ENCODE results near the gene PRDM16.

Gene PRDM16

DNA sequence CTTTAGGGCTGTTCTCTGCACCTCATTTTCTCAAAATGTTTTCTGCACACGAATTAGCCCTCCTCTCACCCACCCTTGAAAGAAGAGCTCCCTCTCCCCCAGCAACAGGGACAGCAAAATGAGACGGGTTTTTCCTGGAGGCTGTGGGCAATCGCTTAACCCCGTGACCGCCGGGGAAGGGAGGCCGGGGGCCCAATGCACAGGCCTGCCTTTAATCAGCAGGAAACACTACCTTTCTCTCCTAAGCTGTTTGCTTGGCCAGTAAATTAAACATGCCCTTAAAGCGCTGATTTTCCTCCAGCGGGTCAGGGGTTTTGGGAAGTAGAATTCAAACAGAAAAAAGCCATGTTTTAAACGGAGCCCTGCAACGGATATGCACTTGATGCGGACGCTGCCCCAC is 114.4 kb downstream of the PRDM16 start:
- Mint-ChIP-seq H3K4me1 (ENCODE audit: low read depth in 2 of 2) (no peaks in the 10 kb centered on the region), H3K27ac (no peak overlapping the region), H3K9me3 (no peaks in the 10 kb centered on the region), H3K4me3 (no peak overlapping the region), H3K36me3 (ENCODE audit: insufficient read depth) (no peaks in the 10 kb centered on the region), H3K27me3 (peaks cover 20 to 43% of the 10 kb centered on the region in 2 donors)
- DNase-seq: no peak
- ATAC-seq (replicated peaks): no peak

DNA sequence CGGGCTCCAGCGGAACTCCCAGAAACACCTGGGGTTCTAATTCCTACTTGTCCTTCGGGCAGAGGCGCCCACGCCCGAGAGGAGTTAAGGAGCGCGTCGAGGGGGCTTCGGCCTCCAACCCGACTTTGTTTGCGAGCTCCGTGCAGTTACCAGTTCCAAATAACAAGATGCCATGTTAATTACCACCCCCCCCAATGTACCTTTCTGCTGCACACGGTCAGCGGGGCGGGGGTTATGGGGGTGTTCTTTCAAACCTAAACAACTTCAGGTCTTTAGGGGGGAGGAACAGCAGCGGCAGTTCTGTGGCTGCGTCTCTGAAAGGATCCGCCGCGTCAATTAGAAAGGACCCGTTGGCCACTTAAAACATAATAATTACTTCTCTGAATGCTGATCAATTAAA is 114.8 kb downstream of the PRDM16 start:
- no peaks in the 10 kb centered on the region for H3K9me3 Mint-ChIP-seq
- ATAC-seq (replicated peaks) (no peak), DNase-seq (no peak)
- peaks cover 20 to 47% of the 10 kb centered on the region in 2 donors for H3K27me3 Mint-ChIP-seq
- H3K36me3 Mint-ChIP-seq (ENCODE audit: insufficient read depth): no peaks in the 10 kb centered on the region
- H3K4me3 Mint-ChIP-seq: no peak overlapping the region
- no peaks in the 10 kb centered on the region for H3K4me1 Mint-ChIP-seq (ENCODE audit: low read depth in 2 of 2)
- no peak overlapping the region for H3K27ac Mint-ChIP-seq

DNA sequence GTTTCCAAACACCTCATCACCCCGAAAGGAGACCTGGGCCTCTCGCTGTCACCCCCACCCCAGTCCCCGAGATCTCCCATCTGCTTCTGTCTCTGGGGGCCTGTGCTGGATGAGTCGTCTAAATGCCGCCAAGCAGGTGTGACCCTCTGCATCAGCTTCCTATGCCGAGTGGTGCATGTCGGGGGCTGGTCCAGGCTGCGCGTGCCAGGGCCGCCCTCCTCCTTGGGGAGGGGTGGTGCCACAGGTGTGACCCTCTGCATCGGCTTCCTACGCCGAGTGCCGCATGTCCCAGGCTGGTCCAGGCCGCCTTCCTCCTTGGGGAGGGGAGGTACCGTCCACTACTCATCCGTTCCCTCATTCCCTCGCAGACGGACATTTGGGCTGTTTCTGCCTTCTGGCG is 115.7 kb downstream of the PRDM16 start:
- Mint-ChIP-seq H3K4me1 (ENCODE audit: low read depth in 2 of 2) (no peaks in the 10 kb centered on the region), H3K9me3 (no peaks in the 10 kb centered on the region), H3K4me3 (no peak overlapping the region), H3K36me3 (ENCODE audit: insufficient read depth) (no peaks in the 10 kb centered on the region), H3K27ac (no peak overlapping the region), H3K27me3 (peaks cover 20 to 56% of the 10 kb centered on the region in 2 donors)
- DNase-seq (no peak), ATAC-seq (replicated peaks) (no peak)

DNA sequence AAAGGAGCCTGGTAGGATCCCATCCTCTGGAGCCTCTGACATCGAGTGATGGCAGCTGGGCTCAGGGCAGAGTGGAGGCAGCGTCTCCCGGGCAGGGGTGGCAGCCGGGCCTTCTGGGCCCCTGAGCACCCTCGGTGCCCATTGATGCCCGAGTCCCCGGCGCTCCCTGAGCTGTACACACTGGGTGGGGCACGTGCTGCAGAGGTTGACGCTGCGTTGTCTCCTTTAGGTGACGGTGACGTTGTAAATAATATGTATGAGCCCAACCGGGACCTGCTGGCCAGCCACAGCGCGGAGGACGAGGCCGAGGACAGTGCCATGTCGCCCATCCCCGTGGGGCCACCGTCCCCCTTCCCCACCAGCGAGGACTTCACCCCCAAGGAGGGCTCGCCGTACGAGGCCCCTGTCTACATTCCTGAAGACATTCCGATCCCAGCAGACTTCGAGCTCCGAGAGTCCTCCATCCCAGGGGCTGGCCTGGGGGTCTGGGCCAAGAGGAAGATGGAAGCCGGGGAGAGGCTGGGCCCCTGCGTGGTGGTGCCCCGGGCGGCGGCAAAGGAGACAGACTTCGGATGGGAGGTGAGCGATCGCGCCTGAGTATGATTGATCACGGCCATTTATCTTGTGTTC is 117.0 kb downstream of the PRDM16 start:
- no peak for ATAC-seq (replicated peaks)
- Mint-ChIP-seq H3K4me1 (ENCODE audit: low read depth in 2 of 2) (no peaks in the 10 kb centered on the region), H3K9me3 (no peaks in the 10 kb centered on the region), H3K4me3 (no peak overlapping the region), H3K27me3 (peaks cover 27 to 69% of the 10 kb centered on the region in 2 donors), H3K36me3 (ENCODE audit: insufficient read depth) (no peaks in the 10 kb centered on the region), H3K27ac (no peak overlapping the region)
- DNase-seq: no peak

DNA sequence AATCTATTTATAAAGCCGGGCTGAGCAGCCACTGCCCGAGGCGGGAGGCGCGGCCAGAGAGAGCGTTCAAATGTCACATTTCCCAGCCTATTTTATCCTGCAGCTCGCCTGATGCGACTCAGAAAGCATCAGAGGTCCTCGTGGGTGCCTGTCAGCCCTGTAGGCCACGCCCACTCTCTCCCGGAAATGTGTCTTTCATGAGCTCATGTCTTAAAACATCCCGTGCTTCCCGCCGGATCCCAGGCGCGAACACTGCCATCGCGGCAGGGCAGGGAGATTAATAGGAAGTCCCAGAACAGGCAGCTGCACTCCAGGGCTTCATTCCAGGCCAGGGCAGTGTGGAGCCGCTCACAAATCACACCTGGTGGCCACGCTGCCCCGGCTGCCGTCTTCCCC is 117.5 kb downstream of the PRDM16 start:
- no peak overlapping the region for H3K4me3 Mint-ChIP-seq
- H3K27me3 Mint-ChIP-seq: peaks cover 31 to 74% of the 10 kb centered on the region in 2 donors
- DNase-seq (no peak), ATAC-seq (replicated peaks) (no peak)
- H3K36me3 Mint-ChIP-seq (ENCODE audit: insufficient read depth): no peaks in the 10 kb centered on the region
- H3K4me1 Mint-ChIP-seq (ENCODE audit: low read depth in 2 of 2): no peaks in the 10 kb centered on the region
- H3K27ac Mint-ChIP-seq: no peak overlapping the region
- no peaks in the 10 kb centered on the region for H3K9me3 Mint-ChIP-seq

DNA sequence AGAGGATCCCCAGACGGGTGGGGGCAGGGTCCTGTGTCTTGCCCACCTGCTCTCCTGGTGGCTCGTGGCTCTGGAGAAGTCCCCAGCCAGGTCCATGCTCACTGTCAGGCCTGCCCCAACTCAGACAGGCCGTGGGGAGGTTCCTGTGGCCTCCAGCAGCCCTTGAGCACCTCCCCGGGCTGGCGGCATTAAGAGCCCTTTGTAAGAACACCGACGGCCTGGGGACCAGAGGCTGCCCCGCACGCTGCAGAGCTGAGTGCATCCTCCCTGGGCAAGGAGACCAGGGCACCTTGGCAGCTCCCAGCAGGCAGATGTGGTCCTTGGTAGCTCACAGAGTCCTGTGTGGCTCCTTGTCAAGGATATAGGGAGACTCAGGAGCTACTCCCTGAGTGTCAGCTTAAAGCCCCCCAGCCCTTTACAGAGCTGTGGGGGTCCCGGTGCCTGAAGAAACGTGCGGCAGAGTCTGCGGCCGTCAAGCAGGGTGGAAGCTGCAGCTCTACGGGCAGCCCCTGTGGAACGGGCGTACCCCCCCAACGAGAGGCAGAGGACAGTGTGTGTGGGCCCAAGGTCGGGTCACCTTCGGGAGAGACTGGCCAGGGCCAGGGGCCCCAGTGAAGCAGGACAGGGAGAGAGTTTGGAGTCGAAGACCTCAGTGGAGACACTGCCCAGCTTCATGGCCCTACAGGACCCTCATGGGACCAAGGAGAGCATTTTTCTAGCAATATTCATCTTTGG is 118.6 kb downstream of the PRDM16 start:
- Mint-ChIP-seq H3K27me3 (peaks cover 31 to 76% of the 10 kb centered on the region in 2 donors), H3K27ac (no peak overlapping the region), H3K4me1 (ENCODE audit: low read depth in 2 of 2) (no peaks in the 10 kb centered on the region), H3K9me3 (no peaks in the 10 kb centered on the region), H3K4me3 (no peak overlapping the region), H3K36me3 (ENCODE audit: insufficient read depth) (no peaks in the 10 kb centered on the region)
- ATAC-seq (replicated peaks) (no peak), DNase-seq (no peak)

DNA sequence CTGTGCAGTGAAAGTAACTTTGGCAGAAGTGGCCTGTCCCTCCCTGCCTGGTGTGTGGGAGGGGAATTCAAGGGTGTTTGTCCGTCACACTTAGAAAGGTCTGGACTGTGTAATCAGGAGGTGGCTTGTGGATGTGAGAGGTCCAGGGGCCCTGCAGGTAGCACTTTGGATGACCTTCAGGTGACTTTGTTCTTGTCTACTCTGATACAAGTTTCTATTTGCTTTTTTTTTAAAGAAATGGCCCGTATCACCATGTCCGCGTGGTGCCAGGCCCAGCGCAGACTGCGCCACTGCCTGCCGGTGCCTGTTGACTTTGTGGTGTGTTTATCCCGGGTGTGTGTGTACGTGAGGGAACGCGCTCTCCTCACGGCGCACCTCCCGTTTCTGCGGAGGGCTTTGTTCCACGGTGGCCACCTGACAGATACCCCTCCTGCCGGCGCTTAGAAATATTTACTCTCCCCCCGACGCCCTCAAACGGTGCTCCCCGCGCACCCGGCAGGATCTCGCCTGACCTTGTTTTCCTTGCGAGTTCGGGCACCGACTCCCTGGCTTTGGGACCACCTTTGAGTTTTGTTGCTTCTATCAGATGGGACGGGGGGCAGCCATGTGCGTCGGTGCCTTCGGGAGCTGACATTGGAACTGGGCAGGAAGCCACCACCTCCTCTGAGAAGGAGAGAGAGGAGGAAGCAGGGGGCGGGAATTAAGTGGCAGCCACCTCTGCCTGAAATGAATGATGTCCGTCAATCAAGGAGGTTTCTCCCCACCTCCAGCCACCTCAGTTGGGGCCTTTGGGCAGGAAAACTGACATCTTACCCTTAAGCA is 119.4 kb downstream of the PRDM16 start:
- H3K4me1 Mint-ChIP-seq (ENCODE audit: low read depth in 2 of 2): no peaks in the 10 kb centered on the region
- ATAC-seq (replicated peaks) (no peak), DNase-seq (no peak)

DNA sequence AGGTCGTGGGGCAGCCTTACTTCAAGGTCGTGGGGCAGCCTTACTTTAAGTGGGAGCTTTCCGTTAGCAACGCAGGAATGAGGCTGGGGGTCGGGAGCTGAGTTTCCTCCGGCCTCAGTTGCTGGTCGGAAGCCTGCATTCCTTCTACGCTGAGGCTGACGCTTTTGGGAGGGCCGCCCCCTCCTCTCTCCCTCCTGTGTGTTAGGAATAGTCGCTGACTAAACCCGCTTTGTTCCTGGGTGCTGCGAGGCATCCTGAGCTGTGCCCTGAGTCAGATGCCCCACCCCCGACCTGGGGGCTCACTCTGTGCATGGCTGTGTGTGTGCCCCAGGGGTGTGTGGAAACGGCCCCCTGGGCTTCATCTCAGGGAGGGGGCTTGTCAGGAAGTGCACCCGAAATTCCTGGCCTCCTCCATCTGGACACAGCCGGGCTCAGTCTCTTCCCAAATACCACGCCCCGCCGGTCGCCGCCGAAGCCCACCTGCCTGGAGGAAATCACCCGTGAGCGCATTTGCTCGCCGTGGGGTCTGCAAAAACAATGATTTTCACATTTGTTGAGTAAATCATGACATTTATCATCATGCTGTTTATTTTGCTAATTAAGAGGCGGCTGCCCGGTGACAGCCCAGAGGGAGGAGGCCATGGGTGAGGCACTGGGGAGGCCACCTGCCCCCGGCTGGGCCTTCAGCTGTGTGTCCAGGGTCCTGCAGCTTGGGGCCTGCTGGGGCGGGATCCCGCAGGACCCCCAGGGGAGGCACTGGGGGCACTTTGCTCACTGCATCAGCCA is 121.4 kb downstream of the PRDM16 start:
- H3K4me1 Mint-ChIP-seq (ENCODE audit: low read depth in 2 of 2): no peaks in the 10 kb centered on the region
- no peaks in the 10 kb centered on the region for H3K36me3 Mint-ChIP-seq (ENCODE audit: insufficient read depth)
- H3K27me3 Mint-ChIP-seq: peaks cover 18 to 62% of the 10 kb centered on the region in 2 donors
- H3K27ac Mint-ChIP-seq: no peak overlapping the region
- DNase-seq: no peak
- H3K4me3 Mint-ChIP-seq: no peak overlapping the region
- no peaks in the 10 kb centered on the region for H3K9me3 Mint-ChIP-seq
- no peak for ATAC-seq (replicated peaks)

More for the DNA sequence above, 119.4 kb downstream of the PRDM16 start:
- no peaks in the 10 kb centered on the region for H3K36me3 Mint-ChIP-seq (ENCODE audit: insufficient read depth)
- peak overlapping the region in 1 of 2 donors; percentile 27 for H3K27ac Mint-ChIP-seq
- H3K4me3 Mint-ChIP-seq: no peak overlapping the region
- no peaks in the 10 kb centered on the region for H3K9me3 Mint-ChIP-seq
- H3K27me3 Mint-ChIP-seq: peaks cover 31 to 76% of the 10 kb centered on the region in 2 donors

DNA sequence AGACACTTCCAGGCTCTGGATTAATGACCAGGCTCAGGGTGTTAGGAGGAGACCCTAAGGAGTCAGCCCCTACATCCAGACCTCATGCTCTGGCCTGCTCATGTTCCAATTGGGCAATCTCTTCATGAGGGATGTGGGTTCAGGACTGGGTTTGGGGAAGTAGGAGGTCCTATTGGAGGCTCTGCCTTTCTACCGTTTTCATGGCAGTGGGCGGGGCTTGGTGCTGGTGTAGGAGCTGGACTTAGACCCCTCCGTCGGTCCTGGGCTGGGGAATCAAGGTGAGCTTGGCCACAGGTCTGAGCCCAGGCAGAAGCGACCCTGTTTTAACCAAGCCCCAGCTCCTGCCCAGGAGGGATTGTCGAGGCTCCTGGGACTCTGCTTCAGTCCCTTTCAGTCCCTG is 123.4 kb downstream of the PRDM16 start:
- Mint-ChIP-seq H3K4me1 (ENCODE audit: low read depth in 2 of 2) (no peaks in the 10 kb centered on the region), H3K36me3 (ENCODE audit: insufficient read depth) (no peaks in the 10 kb centered on the region), H3K4me3 (no peak overlapping the region), H3K27me3 (peaks cover 18 to 43% of the 10 kb centered on the region in 2 donors), H3K27ac (no peak overlapping the region), H3K9me3 (no peaks in the 10 kb centered on the region)
- ATAC-seq (replicated peaks) (no peak), DNase-seq (no peak)

DNA sequence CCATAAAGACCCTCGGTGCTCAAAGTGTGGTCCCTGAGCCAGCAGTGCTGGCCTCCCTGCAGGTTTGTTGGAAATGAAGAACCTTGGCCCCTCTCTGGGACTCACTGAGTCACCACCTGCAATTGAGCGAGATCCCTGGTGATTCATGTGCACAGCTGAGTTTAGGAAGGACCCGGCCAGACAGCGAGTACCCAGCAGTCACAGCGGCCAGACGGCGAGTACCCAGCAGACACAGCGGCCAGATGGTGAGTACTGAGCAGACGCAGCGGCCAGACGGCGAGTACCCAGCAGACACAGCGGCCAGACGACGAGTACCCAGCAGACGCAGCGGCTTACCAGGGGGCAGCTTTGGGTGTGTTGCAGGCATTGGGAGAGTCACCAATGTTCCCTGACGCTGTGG is 123.8 kb downstream of the PRDM16 start:
- Mint-ChIP-seq H3K36me3 (ENCODE audit: insufficient read depth) (no peaks in the 10 kb centered on the region), H3K9me3 (no peaks in the 10 kb centered on the region), H3K4me3 (no peak overlapping the region), H3K27me3 (peaks cover 13 to 39% of the 10 kb centered on the region in 2 donors), H3K27ac (no peak overlapping the region), H3K4me1 (ENCODE audit: low read depth in 2 of 2) (no peaks in the 10 kb centered on the region)
- no peak for ATAC-seq (replicated peaks)
- DNase-seq: no peak

DNA sequence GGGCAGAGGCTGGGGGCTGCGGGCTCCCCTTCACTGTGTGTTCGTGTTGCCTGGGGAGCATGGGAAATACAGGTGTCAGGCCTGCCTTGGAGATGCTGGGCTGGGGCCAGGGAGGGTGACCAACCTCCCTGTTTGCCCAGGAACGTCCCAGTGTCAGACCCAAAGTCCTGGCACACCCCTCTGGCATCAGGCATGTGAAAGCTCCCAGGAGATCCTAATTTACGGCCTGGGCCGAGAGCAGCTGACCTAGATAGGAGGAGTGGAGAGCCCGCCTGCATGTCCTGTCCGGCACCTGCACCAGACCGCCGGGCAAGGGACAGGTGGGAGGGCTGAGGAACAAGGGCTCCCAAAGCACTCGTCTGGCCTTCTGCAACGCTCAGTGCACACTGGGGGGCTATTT is 124.8 kb downstream of the PRDM16 start:
- Mint-ChIP-seq H3K9me3 (no peaks in the 10 kb centered on the region), H3K4me3 (no peak overlapping the region), H3K27ac (no peak overlapping the region), H3K4me1 (ENCODE audit: low read depth in 2 of 2) (no peaks in the 10 kb centered on the region), H3K36me3 (ENCODE audit: insufficient read depth) (no peaks in the 10 kb centered on the region), H3K27me3 (peaks cover 11 to 32% of the 10 kb centered on the region in 2 donors)
- ATAC-seq (replicated peaks): no peak
- no peak for DNase-seq

DNA sequence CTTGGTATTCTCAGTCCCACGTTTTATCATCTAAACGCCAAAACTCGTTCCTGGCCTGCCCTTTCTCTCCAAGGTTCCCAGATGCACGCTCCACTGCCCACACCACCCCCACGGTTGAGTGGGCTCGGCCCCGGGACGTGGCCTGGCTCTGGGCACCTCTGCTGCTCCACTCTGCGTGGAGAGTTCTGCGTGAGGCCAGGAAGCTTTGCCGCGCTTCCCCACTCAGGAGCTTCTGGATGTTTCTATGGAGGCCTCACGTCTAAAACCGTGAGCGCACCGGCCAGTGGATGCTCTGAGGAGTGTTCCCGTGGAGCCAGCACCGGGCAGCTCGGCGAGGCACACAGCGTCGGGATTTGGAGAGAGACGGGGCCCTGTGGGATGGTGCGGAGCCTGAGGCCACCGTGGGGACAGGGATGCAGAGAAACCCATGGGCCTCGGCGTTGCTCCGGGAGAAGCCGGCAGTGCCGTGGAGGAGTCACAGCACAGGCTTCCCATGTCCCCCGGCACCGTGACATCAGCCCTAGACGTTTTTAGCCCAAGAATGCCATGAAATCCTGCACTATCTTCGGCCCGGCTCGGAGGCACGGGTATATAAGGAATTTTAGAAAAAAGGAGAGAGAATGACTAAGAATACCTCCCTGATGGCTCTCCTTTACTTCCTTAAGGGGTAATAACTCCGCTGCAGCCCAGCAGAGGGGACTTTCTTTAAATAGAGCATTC is 125.9 kb downstream of the PRDM16 start:
- no peak for ATAC-seq (replicated peaks)
- no peaks in the 10 kb centered on the region for H3K4me1 Mint-ChIP-seq (ENCODE audit: low read depth in 2 of 2)
- no peak for DNase-seq
- no peaks in the 10 kb centered on the region for H3K9me3 Mint-ChIP-seq
- peaks cover 11 to 26% of the 10 kb centered on the region in 2 donors for H3K27me3 Mint-ChIP-seq
- no peaks in the 10 kb centered on the region for H3K36me3 Mint-ChIP-seq (ENCODE audit: insufficient read depth)
- no peak overlapping the region for H3K4me3 Mint-ChIP-seq
- no peak overlapping the region for H3K27ac Mint-ChIP-seq

DNA sequence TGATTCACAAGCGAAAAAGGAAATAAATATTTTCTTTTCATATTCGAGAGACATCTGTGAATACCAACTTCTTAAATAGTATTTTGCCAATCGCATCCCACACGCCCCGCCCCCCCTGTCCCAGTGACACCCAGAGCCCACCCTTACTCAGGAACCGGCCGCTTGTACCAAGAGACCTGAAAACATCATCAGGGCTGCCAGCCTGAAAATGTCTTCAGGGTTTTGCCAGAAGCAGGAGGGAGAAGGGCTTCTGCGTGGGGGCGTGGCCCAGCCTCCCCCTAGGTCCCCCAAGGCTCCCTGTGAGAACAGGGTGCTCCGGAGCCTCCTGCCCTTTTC is 126.4 kb downstream of the PRDM16 start:
- H3K36me3 Mint-ChIP-seq (ENCODE audit: insufficient read depth): no peaks in the 10 kb centered on the region
- ATAC-seq (replicated peaks) (no peak), DNase-seq (no peak)
- no peak overlapping the region for H3K27ac Mint-ChIP-seq
- no peaks in the 10 kb centered on the region for H3K4me1 Mint-ChIP-seq (ENCODE audit: low read depth in 2 of 2)
- no peaks in the 10 kb centered on the region for H3K9me3 Mint-ChIP-seq
- peaks cover 9 to 21% of the 10 kb centered on the region in 2 donors for H3K27me3 Mint-ChIP-seq
- H3K4me3 Mint-ChIP-seq: no peak overlapping the region
